Peyer's patch (tissue), 4 donors: ENCODE measurements around the gene CREB3L2. TPM values are rescaled to one million over a fixed set of nuclear protein-coding genes. Genes with fewer than 3 reads are reported as not detected.
A peak's percentile ranks its signal among the peaks of the same experiment; 100 is the strongest.

Experiments used
- DNase-seq, 3 donors: peaks; one replicate each; pipeline ENCODE4 v3.0.0-alpha.2; 2017 to 2019
- H3K27ac ChIP-seq, 4 donors: fragments of 200-600 bp; sonication (generic); one replicate each; pipeline ENCODE4 v1.5.1; 2016 to 2019
- H3K27me3 ChIP-seq, 2 donors: fragments of 200-600 bp; sonication (generic); one replicate each; pipeline ENCODE4 v1.5.1; 2019
- H3K36me3 ChIP-seq, 3 donors: fragments of 200-600 bp; sonication (generic); one replicate each; pipeline ENCODE4 v1.5.1; 2016 to 2019
- H3K4me1 ChIP-seq, 4 donors: fragments of 200-600 bp; sonication (generic); one replicate each; pipeline ENCODE4 v1.5.1; 2016 to 2019
- H3K4me3 ChIP-seq, 4 donors: fragments of 200-600 bp; sonication (generic); 1 replicate in 3 of 4; 2 replicates in 1 of 4; pipeline ENCODE4 v1.5.1; 2016 to 2019; ENCODE audit warnings: mild to moderate bottlenecking in 1 of 4
- H3K9me3 ChIP-seq, 4 donors: fragments of 200-600 bp; sonication (generic); one replicate each; pipeline ENCODE4 v1.5.1; 2016 to 2019; ENCODE audit warnings: mild to moderate bottlenecking in 1 of 4
- POLR2A ChIP-seq, 2 donors: fragments of 450-650 bp; IDR thresholded peaks; one replicate each; pipeline ENCODE4 v1.5.1; 2017; ENCODE audit warnings: antibody characterized with exemption in 2 of 2, mild to moderate bottlenecking in 2 of 2, moderate library complexity in 2 of 2
- total RNA-seq, 4 donors: library from RNA; depleted of rRNA; stranded (reverse); fragments of >200 nt; gene quantifications; one replicate each; pipeline ENCODE4 v1.1.0, GENCODE V29; 2016
- TF ChIP-seq, protein P1 (sequence below), 6 experiments: fragments of 450-650 bp in 4 of 6; fragments of 200-600 bp in 2 of 6; sonication (generic) in 1 of 6; IDR thresholded peaks; one replicate each; pipeline ENCODE4 v1.5.1; 2017 to 2019; ENCODE audit warnings: antibody characterized with exemption in 6 of 6, mild to moderate bottlenecking in 3 of 6, moderate library complexity in 1 of 6

CREB3L2 gene
- total RNA-seq, 4 donors from 2014 or later: 20.6 to 42.7 (median 33.6) TPM

DNA sequence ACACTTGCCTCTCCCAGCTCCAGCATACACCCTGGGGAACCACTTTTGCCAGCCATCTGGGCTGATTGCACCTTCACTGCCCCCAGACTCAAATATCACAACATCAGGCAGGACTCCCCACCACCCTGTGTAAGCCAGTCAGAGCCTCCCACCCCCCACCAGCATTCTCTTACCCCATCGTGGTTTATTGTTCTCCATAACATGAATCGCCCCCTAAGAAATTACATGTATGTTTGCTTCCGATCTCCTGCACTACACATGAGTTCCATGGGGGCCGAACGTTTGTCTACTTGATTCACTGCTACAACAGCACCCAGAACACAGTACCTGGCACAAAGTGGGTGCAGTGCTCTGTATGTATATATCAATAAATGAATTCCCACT, 39.4 kb downstream of the CREB3L2 start:
- no peak overlapping the region for H3K27ac ChIP-seq
- no peak for DNase-seq
- H3K36me3 ChIP-seq: peaks cover 0 to 4% (median 0%) of the 10 kb centered on the region in 3 donors
- no peaks in the 10 kb centered on the region for H3K9me3 ChIP-seq
- peaks cover 0 to 9% (median 0%) of the 10 kb centered on the region in 4 donors for H3K4me1 ChIP-seq
- TF ChIP-seq, protein P1, sequence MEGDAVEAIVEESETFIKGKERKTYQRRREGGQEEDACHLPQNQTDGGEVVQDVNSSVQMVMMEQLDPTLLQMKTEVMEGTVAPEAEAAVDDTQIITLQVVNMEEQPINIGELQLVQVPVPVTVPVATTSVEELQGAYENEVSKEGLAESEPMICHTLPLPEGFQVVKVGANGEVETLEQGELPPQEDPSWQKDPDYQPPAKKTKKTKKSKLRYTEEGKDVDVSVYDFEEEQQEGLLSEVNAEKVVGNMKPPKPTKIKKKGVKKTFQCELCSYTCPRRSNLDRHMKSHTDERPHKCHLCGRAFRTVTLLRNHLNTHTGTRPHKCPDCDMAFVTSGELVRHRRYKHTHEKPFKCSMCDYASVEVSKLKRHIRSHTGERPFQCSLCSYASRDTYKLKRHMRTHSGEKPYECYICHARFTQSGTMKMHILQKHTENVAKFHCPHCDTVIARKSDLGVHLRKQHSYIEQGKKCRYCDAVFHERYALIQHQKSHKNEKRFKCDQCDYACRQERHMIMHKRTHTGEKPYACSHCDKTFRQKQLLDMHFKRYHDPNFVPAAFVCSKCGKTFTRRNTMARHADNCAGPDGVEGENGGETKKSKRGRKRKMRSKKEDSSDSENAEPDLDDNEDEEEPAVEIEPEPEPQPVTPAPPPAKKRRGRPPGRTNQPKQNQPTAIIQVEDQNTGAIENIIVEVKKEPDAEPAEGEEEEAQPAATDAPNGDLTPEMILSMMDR (IDR thresholded peaks at IDR 0.05): no peak
- TF ChIP-seq POLR2A (IDR thresholded peaks at IDR 0.05): no peak
- H3K4me3 ChIP-seq: no peak overlapping the region
- no peaks in the 10 kb centered on the region for H3K27me3 ChIP-seq

DNA sequence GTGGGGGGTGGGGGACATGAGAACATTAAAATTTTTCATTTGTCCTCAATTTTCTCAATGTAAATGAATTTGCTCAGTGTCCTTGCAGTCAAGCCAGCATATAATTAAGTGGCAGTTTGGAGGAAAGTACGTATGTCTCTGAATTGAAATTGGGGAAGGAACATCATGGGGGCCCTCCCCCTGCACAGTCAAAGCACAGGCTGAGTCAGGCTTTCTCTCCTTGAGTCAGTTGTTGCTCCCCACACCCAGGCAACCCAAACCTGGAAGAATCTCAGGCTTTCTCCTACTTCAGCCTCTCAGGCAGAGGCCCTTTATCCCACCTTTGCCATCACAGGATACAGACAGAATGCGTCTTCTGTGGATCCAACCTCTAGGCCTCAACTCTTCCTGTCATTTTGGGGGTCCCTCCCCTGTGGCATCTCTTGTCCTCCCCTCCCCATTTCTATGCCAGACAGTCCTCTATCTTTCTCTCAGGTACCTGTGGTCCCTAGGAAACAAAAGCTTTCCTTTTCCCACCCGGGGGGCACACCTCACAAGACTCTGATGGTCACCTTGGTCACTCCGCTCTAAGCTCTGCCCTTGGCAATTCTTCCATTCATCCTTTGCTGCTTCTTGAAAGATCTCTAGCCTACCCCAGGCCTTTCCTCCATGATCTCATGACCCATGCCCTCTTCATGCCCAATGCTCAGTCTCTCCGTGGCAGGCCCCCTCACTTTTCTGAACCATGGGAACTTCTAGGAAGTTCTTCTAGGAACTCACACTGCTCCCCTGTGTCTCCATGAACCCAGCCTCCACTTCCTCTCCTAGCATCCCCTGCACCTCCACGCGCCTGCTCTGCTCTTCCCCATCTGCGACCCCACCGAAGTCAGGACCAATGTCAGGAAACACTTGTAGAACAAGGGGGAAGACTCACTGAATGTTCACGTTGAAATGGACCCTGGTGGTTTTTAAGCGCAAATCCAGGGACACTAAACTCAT, 40.4 kb downstream of the CREB3L2 start:
- TF ChIP-seq, protein P1 (IDR thresholded peaks at IDR 0.05): no peak
- TF ChIP-seq POLR2A (IDR thresholded peaks at IDR 0.05): no peak
- Histone ChIP-seq H3K36me3 (peaks cover 0 to 4% (median 0%) of the 10 kb centered on the region in 3 donors), H3K4me3 (no peak overlapping the region), H3K4me1 (peaks cover 0 to 4% (median 0%) of the 10 kb centered on the region in 4 donors), H3K27me3 (no peaks in the 10 kb centered on the region), H3K27ac (no peak overlapping the region), H3K9me3 (no peaks in the 10 kb centered on the region)
- no peak for DNase-seq

DNA sequence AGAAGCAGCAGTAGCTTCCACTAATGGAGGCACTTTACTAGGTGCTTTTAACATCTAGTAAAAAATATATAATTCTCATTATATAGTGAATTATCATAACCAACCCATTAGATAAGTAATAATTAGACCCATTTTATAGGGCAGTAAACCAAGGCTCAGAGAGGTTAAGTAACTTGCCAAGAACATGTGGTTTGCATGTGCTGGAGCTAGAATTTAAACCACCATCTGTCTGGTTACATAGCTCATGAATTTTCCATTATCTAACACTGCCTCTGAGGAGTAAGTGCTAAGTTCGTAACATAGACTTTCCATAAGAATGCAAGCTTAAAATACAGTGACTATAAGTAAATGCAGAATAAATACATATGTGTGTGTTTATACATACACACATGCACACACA, 41.9 kb downstream of the CREB3L2 start:
- TF ChIP-seq POLR2A (IDR thresholded peaks at IDR 0.05): no peak
- TF ChIP-seq, protein P1 (IDR thresholded peaks at IDR 0.05): no peak
- H3K9me3 ChIP-seq: no peaks in the 10 kb centered on the region
- H3K36me3 ChIP-seq: peaks cover 0 to 4% (median 0%) of the 10 kb centered on the region in 3 donors
- H3K4me3 ChIP-seq: no peak overlapping the region
- no peak overlapping the region for H3K27ac ChIP-seq
- no peaks in the 10 kb centered on the region for H3K27me3 ChIP-seq
- H3K4me1 ChIP-seq: peaks cover 0 to 2% (median 0%) of the 10 kb centered on the region in 4 donors
- DNase-seq: no peak

DNA sequence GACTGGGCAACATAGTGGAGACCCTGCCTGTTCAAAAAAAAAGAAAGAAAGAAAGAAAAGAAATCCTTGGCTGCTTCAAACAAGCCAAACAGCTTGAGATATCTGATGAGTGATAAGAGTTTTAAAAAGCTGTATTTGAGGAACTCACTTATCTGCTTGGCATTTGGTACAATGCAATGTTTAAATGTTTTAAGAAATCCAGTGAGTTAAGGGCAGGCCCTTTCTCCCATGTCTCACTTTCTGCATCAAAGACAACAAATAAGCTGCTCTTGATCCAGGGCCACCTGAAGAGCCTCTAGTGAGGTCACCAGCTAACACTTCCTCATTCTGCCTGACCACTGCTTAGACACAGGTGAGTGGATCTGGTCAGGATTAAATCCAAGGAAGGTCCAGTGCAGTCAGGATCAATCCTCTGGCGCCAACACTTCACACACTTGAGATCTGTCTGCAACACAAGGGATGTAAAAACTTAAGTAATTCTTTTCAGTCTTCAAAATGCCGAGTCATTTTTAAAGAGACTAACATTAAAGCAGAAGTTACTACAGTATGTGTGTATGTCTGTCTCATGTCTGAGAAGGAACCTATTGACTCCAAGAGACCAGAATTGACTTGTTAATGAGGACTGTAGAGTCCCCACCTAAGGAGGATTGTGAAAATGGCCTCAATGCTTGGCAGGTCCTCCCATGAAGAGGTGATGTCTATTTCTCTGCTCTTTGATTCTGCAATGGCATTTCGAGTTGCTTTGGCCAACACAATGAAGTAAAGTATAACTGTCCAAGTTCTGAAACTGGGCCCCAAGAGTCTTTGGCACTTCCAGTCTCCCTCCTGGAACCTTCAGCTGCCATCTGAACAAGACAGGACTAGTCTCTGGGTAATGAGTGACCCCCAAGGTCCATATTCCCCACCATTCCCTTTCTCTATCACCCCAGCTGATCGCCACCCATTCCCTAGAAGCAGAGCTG, 43.1 kb downstream of the CREB3L2 start:
- TF ChIP-seq, protein P1 (IDR thresholded peaks at IDR 0.05): no peak
- TF ChIP-seq POLR2A (IDR thresholded peaks at IDR 0.05): no peak
- Histone ChIP-seq H3K36me3 (peaks cover 0 to 4% (median 0%) of the 10 kb centered on the region in 3 donors), H3K9me3 (no peaks in the 10 kb centered on the region), H3K27me3 (no peaks in the 10 kb centered on the region), H3K4me3 (no peak overlapping the region), H3K27ac (peak overlapping the region in 3 of 4 donors; percentile 12 to 27 (median 15)), H3K4me1 (peaks cover 0 to 14% (median 6%) of the 10 kb centered on the region in 4 donors)
- DNase-seq: no peak

DNA sequence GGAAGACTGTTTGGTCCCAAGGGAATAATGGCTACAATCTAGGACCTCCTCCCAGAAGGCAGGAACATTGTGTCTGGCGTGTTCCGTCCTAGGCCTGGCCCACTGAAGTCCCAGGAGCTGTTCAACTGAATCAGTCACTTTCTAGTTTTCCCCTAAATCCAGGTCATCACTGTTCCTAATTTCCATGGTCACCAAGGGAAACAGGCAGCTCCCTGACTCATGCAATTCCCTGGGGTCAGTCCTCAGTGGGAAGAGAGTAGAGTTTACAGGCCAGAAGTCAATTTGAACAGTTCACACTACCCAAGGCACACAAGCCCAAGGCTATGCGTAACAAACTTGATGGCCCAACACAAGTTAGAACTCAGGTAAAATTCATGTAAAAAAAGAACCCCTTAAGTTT, 44.0 kb downstream of the CREB3L2 start:
- no peaks in the 10 kb centered on the region for H3K27me3 ChIP-seq
- no peak for DNase-seq
- no peak for TF ChIP-seq POLR2A (IDR thresholded peaks at IDR 0.05)
- H3K4me3 ChIP-seq: no peak overlapping the region
- H3K4me1 ChIP-seq: peaks cover 0 to 22% (median 6%) of the 10 kb centered on the region in 4 donors
- peak overlapping the region in 1 of 4 donors; percentile 2 for H3K27ac ChIP-seq
- no peaks in the 10 kb centered on the region for H3K9me3 ChIP-seq
- peaks cover 0 to 4% (median 0%) of the 10 kb centered on the region in 3 donors for H3K36me3 ChIP-seq
